Endothelial cell of umbilical vein (primary cell): Measurements from ENCODE around the gene IGSF3. TPM values are rescaled to one million over a fixed set of nuclear protein-coding genes. Genes with fewer than 3 reads are reported as not detected.

ENCODE experiments used
- BruUV-seq: library from RNA; stranded (reverse); fragments of 400-500 nt; replicated peaks from 2 replicates; lab custom pipeline; 2021; lab: Mats Ljungman, UMichigan
- CTCF ChIA-PET: fragments of 300-600, 350-600 bp; sonication (Branson Sonifier 250); formaldehyde crosslinking; loops from one replicate; lab custom pipeline; 2021; ENCODE audit warnings: antibody characterized with exemption, inconsistent platforms; lab: Charles Lee
- POLR2A ChIA-PET: fragments of 300-600, 350-600 bp; sonication (Branson Sonifier 250); formaldehyde crosslinking; loops from one replicate; lab custom pipeline; 2021; ENCODE audit warnings: antibody characterized with exemption, inconsistent platforms; lab: Charles Lee
- DNase-seq: peaks from one replicate; pipeline ENCODE4 v3.0.0-alpha.2; 2011; ENCODE audit warnings: low read depth, low spot score
- FAIRE-seq: peaks from 2 replicates; lab custom pipeline; 2011; peaks lifted over from hg19 to GRCh38; lab: Jason Lieb, UNC
- H2AFZ ChIP-seq: 2 replicates; pipeline ENCODE4 v1.6.0; 2012; ENCODE audit warnings: low read depth, low read length, control low read depth, inconsistent platforms
- H3K27ac ChIP-seq: 2 replicates; pipeline ENCODE4 v1.5.1; 2011; ENCODE audit warnings: low read depth, mild to moderate bottlenecking, control low read depth, low read length, moderate library complexity; ENCODE audit not compliant: insufficient read depth
- H3K27me3 ChIP-seq, 2 experiments: 2 replicates each; pipeline versions ENCODE4 v1.6.0 to v1.6.1; 2011; ENCODE audit warnings: low read length in 2 of 2, mixed read lengths in 1 of 2; ENCODE audit not compliant: control insufficient read depth in 2 of 2, insufficient read depth in 2 of 2
- H3K36me3 ChIP-seq, 2 experiments: 2 replicates in 1 of 2; 3 replicates in 1 of 2; pipeline ENCODE4 v1.5.1; 2011; ENCODE audit warnings: low read length in 2 of 2, mild to moderate bottlenecking in 1 of 2, moderate library complexity in 1 of 2; ENCODE audit not compliant: control insufficient read depth in 2 of 2, insufficient read depth in 2 of 2; ENCODE audit errors: extremely low read depth in 1 of 2
- H3K4me1 ChIP-seq: 3 replicates; pipeline ENCODE4 v1.5.1; 2011; ENCODE audit warnings: mild to moderate bottlenecking, low read length; ENCODE audit not compliant: control insufficient read depth, insufficient read depth; ENCODE audit errors: extremely low read depth
- H3K4me2 ChIP-seq: 2 replicates; pipeline ENCODE4 v1.6.1; 2011; ENCODE audit warnings: low read length, control low read depth, mixed read lengths; ENCODE audit not compliant: insufficient read depth
- H3K4me3 ChIP-seq, 3 experiments: fragments of 200-600 bp in 1 of 3; sonication (generic), shearing (Covaris generic) in 1 of 3; replicated peaks in 1 of 3; 2 replicates each; pipeline ENCODE4 v1.5.1; 2011 to 2016; ENCODE audit warnings: control low read depth in 3 of 3, low read length in 3 of 3, mild to moderate bottlenecking in 2 of 3, inconsistent platforms in 1 of 3, low read depth in 1 of 3, moderate library complexity in 1 of 3; ENCODE audit not compliant: insufficient read depth in 1 of 3
- H3K79me2 ChIP-seq: 2 replicates; pipeline ENCODE4 v1.6.0; 2012; ENCODE audit warnings: low read length, inconsistent platforms; ENCODE audit not compliant: control insufficient read depth, insufficient read depth
- H3K9ac ChIP-seq: replicated peaks from 2 replicates; pipeline ENCODE3; 2011; ENCODE audit warnings: low read length, control low read depth; ENCODE audit not compliant: insufficient read depth; ENCODE audit errors: extremely low read depth
- H3K9me1 ChIP-seq: replicated peaks from 3 replicates; pipeline ENCODE4 v1.6.0; 2011; ENCODE audit warnings: mild to moderate bottlenecking, low read length; ENCODE audit not compliant: control insufficient read depth, insufficient read depth; ENCODE audit errors: extremely low read depth
- H3K9me3 ChIP-seq: replicated peaks from 2 replicates; pipeline ENCODE4 v1.5.1; 2012; ENCODE audit warnings: low read length, inconsistent platforms; ENCODE audit not compliant: control insufficient read depth, insufficient read depth
- H4K20me1 ChIP-seq: replicated peaks from 2 replicates; pipeline ENCODE3; 2011; ENCODE audit warnings: mild to moderate bottlenecking, low read length; ENCODE audit not compliant: control insufficient read depth, insufficient read depth; ENCODE audit errors: extremely low read depth
- CTCF ChIP-seq, 2 donors: IDR thresholded peaks; 1 replicate in 1 of 2; 2 replicates in 1 of 2; pipeline ENCODE4 v1.5.1; 2011; ENCODE audit warnings: low read length in 2 of 2, mild to moderate bottlenecking in 2 of 2, moderate library complexity in 2 of 2, control low read depth in 1 of 2, inconsistent platforms in 1 of 2, low read depth in 1 of 2; ENCODE audit not compliant: insufficient read depth in 1 of 2; ENCODE audit errors: extremely low read depth in 1 of 2
- EZH2 ChIP-seq: IDR thresholded peaks from 2 replicates; pipeline ENCODE4 v1.6.1; 2012; ENCODE audit warnings: borderline replicate concordance, low read depth, mild to moderate bottlenecking, moderate library complexity, low read length, inconsistent platforms; ENCODE audit not compliant: severe bottlenecking
- FOS ChIP-seq: IDR thresholded peaks from 2 replicates; pipeline ENCODE4 v1.6.1; 2011; ENCODE audit warnings: mild to moderate bottlenecking, low read length, moderate library complexity, borderline replicate concordance; ENCODE audit not compliant: insufficient read depth
- GATA2 ChIP-seq: IDR thresholded peaks from 2 replicates; pipeline ENCODE4 v1.7.0; 2011; ENCODE audit warnings: low read depth, mild to moderate bottlenecking, moderate library complexity, mixed read lengths, low read length; ENCODE audit not compliant: insufficient read length, insufficient read depth
- JUN ChIP-seq: IDR thresholded peaks from 2 replicates; pipeline ENCODE4 v1.6.1; 2011; ENCODE audit warnings: borderline replicate concordance, low read depth; ENCODE audit not compliant: insufficient read length, insufficient read depth
- MYC ChIP-seq: IDR thresholded peaks from one replicate; pipeline ENCODE4 v1.6.1; 2011; ENCODE audit warnings: mild to moderate bottlenecking, low read depth, low read length
- POLR2A ChIP-seq: IDR thresholded peaks from 2 replicates; pipeline ENCODE4 v1.6.1; 2012; ENCODE audit warnings: low read depth, mild to moderate bottlenecking, control low read depth, low read length
- POLR2AphosphoS5 ChIP-seq: IDR thresholded peaks from 2 replicates; pipeline ENCODE4 v1.6.1; 2012; ENCODE audit warnings: low read depth, mild to moderate bottlenecking, control low read depth, low read length, moderate library complexity; ENCODE audit not compliant: insufficient read depth
- dilution Hi-C: fragments of 300-500 bp; cut with MboI; formaldehyde crosslinking; loops from one replicate; pipeline ENCODE4 v1.15.0; 2019; ENCODE audit warnings: low sequenced_read_pairs; ENCODE audit not compliant: extremely low pct_ligation_motif_present
- intact Hi-C: fragments of 100-400 bp; cut with micrococcal nuclease; formaldehyde crosslinking; loops from one replicate; pipeline ENCODE4 v1.10.0; 2022
- polyA plus RNA-seq, 4 experiments: library from polyadenylated mRNA; depleted of rRNA in 3 of 4; stranded (reverse) in 3 of 4; unstranded in 1 of 4; fragments of >200 nt; gene quantifications; 2 replicates each; pipeline versions ENCODE4 v1.2.1 to v1.2.3, GENCODE V29; 2011 to 2012; ENCODE audit warnings: missing spikeins in 1 of 4
- total RNA-seq: library from RNA; stranded (reverse); gene quantifications from 2 replicates; pipeline ENCODE4 v1.2.3, GENCODE V29; 2021
- TF ChIP-seq, protein P1 (sequence below): IDR thresholded peaks from 2 replicates; pipeline ENCODE4 v1.6.1; 2011; ENCODE audit not compliant: insufficient read depth, insufficient read length

The IGSF3 gene
- total and polyA plus RNA-seq, 2 donors (not counting 3 experiments of a cell fraction or from before 2014, with no cell fraction given), result 0.63 to 2.2 TPM

- Histone ChIP-seq H3K4me2 (no peak overlapping the region), H3K4me1 (no peaks in the 10 kb centered on the region), H3K27ac (no peak overlapping the region), H3K4me3 (no peak overlapping the region), H3K27me3 (no peaks in the 10 kb centered on the region), H2AFZ (no peak overlapping the region), H3K9ac (no peak overlapping the region), H3K9me1 (no peaks in the 10 kb centered on the region), H3K79me2 (no peaks in the 10 kb centered on the region), H3K36me3 (no peaks in the 10 kb centered on the region), H4K20me1 (no peaks in the 10 kb centered on the region), H3K9me3 (no peaks in the 10 kb centered on the region)
- no TSS peak for BruUV-seq
- intact Hi-C loops, result no loop called here
- no peak for DNase-seq
- POLR2A ChIA-PET, result no interaction called here
- FAIRE-seq, result no peak
- dilution Hi-C loops, result no loop called here
- TF ChIP-seq GATA2 (no peak), MYC (no peak), POLR2A (no peak), POLR2AphosphoS5 (no peak), JUN (no peak), EZH2 (no peak), FOS (no peak), CTCF (IDR thresholded peaks at IDR 0.05; ENCODE audit: extremely low read depth in 1 of 2, insufficient read depth in 1 of 2, low read depth in 1 of 2, low read length in 2 of 2) (no peak)
- TF ChIP-seq, protein P1, sequence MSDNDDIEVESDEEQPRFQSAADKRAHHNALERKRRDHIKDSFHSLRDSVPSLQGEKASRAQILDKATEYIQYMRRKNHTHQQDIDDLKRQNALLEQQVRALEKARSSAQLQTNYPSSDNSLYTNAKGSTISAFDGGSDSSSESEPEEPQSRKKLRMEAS, result no peak
- CTCF ChIA-PET, result interaction anchor here (0.7 kb wide), 1 partner anchor 14 kb away, joined by 3 read pairs; no protein-coding TSS in a partner anchor
Observed at GRCh38 chr1:116682641-116683221, 15.2 kb upstream of the IGSF3 start.
